ENCODE measurements around the gene CAD.

DNA sequence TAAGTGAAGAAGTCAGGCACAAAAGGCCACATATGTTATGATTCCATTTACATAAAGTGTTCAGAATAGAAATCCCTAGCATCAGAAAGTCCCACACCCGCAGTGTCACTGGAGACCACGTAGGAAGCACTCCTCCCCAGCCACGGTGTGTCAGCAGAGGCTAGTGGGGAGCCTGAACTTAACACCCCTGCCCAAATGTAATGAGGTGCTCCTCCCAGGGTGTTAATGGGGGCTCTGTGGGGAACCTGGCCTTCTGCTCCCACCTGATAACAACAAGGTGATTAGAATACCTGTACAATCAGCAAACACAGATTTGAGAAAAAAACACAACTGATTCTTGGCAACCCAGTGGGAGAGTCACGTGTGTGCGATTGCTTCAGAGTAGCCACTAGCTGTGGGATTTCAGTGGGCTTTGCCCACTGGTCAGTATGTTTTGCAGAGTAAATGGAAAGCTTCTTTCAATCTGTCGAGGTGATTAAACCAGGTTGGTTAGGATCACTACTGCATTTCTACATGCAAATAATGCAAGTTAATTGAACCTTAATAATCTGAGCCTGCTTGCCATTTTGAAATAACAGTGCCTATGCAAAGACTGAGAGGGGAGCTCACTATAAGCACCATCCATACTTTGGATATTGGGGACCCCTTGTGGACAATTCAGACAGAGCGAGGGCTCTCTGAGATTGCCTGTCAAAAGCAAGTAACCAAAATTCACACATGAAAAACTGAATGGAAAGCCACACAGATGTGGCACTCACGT is 25.9 kb upstream of the CAD start:
- TF ChIP-seq RCOR1 (IDR thresholded peaks at IDR 0.05; ENCODE audit: low read depth, low read length) (no peak), FOSL2 (IDR thresholded peaks at IDR 0.05) (no peak), FOSL2 (CRISPR knock-in tag; IDR thresholded peaks at IDR 0.05) (no peak), POLR2A (IDR thresholded peaks at IDR 0.05; ENCODE audit: low read length) (no peak), MAZ (IDR thresholded peaks at IDR 0.05; ENCODE audit: borderline replicate concordance, low read depth, low read length) (no peak), NR3C1 (IDR thresholded peaks at IDR 0.05) (no peak), RAD21 (conservative IDR thresholded peaks at IDR 0.05 in 1 of 2, IDR thresholded peaks at IDR 0.05 in 1 of 2) (peak; percentile 79 to 83)
- TF ChIP-seq, protein P1, sequence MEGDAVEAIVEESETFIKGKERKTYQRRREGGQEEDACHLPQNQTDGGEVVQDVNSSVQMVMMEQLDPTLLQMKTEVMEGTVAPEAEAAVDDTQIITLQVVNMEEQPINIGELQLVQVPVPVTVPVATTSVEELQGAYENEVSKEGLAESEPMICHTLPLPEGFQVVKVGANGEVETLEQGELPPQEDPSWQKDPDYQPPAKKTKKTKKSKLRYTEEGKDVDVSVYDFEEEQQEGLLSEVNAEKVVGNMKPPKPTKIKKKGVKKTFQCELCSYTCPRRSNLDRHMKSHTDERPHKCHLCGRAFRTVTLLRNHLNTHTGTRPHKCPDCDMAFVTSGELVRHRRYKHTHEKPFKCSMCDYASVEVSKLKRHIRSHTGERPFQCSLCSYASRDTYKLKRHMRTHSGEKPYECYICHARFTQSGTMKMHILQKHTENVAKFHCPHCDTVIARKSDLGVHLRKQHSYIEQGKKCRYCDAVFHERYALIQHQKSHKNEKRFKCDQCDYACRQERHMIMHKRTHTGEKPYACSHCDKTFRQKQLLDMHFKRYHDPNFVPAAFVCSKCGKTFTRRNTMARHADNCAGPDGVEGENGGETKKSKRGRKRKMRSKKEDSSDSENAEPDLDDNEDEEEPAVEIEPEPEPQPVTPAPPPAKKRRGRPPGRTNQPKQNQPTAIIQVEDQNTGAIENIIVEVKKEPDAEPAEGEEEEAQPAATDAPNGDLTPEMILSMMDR (IDR thresholded peaks at IDR 0.05) = peak; percentile 79
- TF ChIP-seq, protein P2, sequence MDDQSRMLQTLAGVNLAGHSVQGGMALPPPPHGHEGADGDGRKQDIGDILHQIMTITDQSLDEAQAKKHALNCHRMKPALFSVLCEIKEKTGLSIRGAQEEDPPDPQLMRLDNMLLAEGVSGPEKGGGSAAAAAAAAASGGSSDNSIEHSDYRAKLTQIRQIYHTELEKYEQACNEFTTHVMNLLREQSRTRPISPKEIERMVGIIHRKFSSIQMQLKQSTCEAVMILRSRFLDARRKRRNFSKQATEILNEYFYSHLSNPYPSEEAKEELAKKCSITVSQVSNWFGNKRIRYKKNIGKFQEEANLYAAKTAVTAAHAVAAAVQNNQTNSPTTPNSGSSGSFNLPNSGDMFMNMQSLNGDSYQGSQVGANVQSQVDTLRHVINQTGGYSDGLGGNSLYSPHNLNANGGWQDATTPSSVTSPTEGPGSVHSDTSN (IDR thresholded peaks at IDR 0.05) = no peak
- TF ChIP-seq, protein P3, sequence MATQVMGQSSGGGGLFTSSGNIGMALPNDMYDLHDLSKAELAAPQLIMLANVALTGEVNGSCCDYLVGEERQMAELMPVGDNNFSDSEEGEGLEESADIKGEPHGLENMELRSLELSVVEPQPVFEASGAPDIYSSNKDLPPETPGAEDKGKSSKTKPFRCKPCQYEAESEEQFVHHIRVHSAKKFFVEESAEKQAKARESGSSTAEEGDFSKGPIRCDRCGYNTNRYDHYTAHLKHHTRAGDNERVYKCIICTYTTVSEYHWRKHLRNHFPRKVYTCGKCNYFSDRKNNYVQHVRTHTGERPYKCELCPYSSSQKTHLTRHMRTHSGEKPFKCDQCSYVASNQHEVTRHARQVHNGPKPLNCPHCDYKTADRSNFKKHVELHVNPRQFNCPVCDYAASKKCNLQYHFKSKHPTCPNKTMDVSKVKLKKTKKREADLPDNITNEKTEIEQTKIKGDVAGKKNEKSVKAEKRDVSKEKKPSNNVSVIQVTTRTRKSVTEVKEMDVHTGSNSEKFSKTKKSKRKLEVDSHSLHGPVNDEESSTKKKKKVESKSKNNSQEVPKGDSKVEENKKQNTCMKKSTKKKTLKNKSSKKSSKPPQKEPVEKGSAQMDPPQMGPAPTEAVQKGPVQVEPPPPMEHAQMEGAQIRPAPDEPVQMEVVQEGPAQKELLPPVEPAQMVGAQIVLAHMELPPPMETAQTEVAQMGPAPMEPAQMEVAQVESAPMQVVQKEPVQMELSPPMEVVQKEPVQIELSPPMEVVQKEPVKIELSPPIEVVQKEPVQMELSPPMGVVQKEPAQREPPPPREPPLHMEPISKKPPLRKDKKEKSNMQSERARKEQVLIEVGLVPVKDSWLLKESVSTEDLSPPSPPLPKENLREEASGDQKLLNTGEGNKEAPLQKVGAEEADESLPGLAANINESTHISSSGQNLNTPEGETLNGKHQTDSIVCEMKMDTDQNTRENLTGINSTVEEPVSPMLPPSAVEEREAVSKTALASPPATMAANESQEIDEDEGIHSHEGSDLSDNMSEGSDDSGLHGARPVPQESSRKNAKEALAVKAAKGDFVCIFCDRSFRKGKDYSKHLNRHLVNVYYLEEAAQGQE (IDR thresholded peaks at IDR 0.05) = no peak

Data from A549 (cell line).